GM21619 (cell line): ENCODE measurements around the gene CYTH2.
"Not testable (repeated sequence)": the region's sequence is repeated elsewhere in the genome, so short reads cannot be mapped to it uniquely, and the experiment has no call there.

Experiments
- ATAC-seq: cut with Tn5 transposase; IDR thresholded peaks from one replicate; pipeline ENCODE4 v1.9.1; 2021; ENCODE audit not compliant: unreplicated experiment

CYTH2 gene

GRCh38 chr19:48477067-48477685 lies 8.0 kb downstream of the CYTH2 start:
- ATAC-seq: no peak

GRCh38 chr19:48477698-48478338 lies 8.6 kb downstream of the CYTH2 start:
- ATAC-seq: no peak

GRCh38 chr19:48478339-48479256 lies 9.4 kb downstream of the CYTH2 start:
- ATAC-seq: no peak

- no peak for ATAC-seq
Measured at GRCh38 chr19:48479686-48480085, 10.5 kb downstream of the CYTH2 start.

GRCh38 chr19:48480183-48480557 lies 11.0 kb downstream of the CYTH2 start:
- no peak for ATAC-seq

GRCh38 chr19:48480558-48481500 lies 11.7 kb downstream of the CYTH2 start:
- ATAC-seq: no peak

GRCh38 chr19:48481846-48482639 lies 12.9 kb downstream of the CYTH2 start:
- ATAC-seq: no peak

- no peak for ATAC-seq
Measured at GRCh38 chr19:48483301-48483700, 14.1 kb downstream of the CYTH2 start.

- ATAC-seq: no peak
Measured at GRCh38 chr19:48484247-48484893, 15.2 kb downstream of the CYTH2 start.

GRCh38 chr19:48484931-48485612 lies 15.9 kb downstream of the CYTH2 start:
- no peak for ATAC-seq

- ATAC-seq: not testable (repeated sequence)
Measured at GRCh38 chr19:48486706-48487105, 17.5 kb downstream of the CYTH2 start.

- no peak for ATAC-seq
Measured at GRCh38 chr19:48487544-48487943, 18.4 kb downstream of the CYTH2 start.

GRCh38 chr19:48487948-48488347 lies 18.8 kb downstream of the CYTH2 start:
- no peak for ATAC-seq

- ATAC-seq: not testable (repeated sequence)
Measured at GRCh38 chr19:48488478-48488877, 19.3 kb downstream of the CYTH2 start.

GRCh38 chr19:48489608-48490216 lies 20.5 kb downstream of the CYTH2 start:
- peak; percentile 35 for ATAC-seq

GRCh38 chr19:48490981-48491792 lies 22.0 kb downstream of the CYTH2 start:
- no peak for ATAC-seq

- no peak for ATAC-seq
Measured at GRCh38 chr19:48491793-48492123, 22.6 kb downstream of the CYTH2 start.
